GM21390 (cell line): ENCODE measurements around the gene IPMK.
"Not testable (repeated sequence)": the region's sequence is repeated elsewhere in the genome, so short reads cannot be mapped to it uniquely, and the experiment has no call there.

Experiments used
- ATAC-seq: cut with Tn5 transposase; IDR thresholded peaks from one replicate; pipeline ENCODE4 v1.9.1; 2021; ENCODE audit not compliant: unreplicated experiment

IPMK gene

DNA sequence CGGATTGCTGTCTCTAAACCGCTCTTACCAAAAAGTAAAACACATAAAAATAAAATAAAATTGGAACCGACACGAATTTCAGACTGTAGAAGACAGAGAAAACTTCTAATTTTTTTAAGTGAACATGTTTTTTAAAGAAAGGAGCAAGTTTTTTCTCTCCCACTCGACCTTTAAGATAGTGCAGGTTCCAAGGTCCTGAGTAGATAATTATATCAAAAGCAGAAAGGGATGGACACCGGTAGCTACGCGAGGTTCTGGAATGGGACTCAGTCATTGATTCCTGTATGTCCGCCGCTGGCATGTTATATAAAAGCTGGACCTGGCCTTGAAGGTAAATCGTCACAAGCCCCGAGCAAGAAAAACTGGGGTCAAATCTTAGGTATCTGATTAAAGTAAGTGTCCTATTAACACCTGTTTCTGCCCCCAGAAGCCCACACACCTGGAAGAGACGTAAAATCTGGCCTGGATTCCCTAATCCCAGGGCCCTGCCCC lies 806 bp upstream of the IPMK start:
- no peak for ATAC-seq

- ATAC-seq: peak; percentile 1
Observed at GRCh38 chr10:58266826-58267712, 625 bp downstream of the IPMK start.

- peak; percentile 21 for ATAC-seq
Observed at GRCh38 chr10:58266003-58266825, 1.5 kb downstream of the IPMK start.

DNA sequence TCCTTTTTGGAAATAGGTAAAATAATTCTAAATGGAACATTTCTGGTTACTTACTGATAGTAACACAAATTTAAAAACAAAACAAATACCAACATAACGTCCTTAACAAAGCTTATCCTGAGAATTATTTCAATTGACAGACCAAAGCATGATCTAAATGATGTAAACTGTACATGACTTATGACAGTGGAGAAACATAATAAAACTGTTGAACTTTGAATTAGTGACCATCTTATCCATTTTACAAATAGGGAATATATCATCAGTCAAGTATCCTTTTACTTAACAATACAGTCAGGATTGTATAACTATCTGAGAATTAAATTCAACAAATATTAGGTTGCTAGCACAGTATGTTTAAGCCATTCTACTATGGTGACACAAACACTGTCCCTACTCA lies 2.4 kb downstream of the IPMK start:
- no peak for ATAC-seq

DNA sequence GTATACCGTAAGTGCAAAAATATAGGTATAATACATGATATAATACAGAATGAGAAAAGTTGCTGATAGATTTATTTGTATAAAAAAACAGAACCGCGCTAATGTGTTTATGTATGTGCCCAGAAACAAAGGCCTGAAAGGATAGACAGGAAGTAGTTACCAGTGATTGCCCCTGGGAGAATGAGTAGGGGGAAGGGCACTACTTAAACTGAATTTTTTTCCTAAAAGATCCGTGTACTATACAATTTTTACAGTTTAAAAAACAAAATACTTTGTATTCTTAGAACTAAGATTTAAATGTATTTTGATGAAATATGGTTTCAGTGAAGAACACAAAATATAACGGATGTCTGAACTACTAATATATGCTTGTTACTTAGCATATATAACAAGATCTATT lies 2.9 kb downstream of the IPMK start:
- no peak for ATAC-seq

GRCh38 chr10:58262766-58263165 lies 4.9 kb downstream of the IPMK start:
- ATAC-seq: no peak

DNA sequence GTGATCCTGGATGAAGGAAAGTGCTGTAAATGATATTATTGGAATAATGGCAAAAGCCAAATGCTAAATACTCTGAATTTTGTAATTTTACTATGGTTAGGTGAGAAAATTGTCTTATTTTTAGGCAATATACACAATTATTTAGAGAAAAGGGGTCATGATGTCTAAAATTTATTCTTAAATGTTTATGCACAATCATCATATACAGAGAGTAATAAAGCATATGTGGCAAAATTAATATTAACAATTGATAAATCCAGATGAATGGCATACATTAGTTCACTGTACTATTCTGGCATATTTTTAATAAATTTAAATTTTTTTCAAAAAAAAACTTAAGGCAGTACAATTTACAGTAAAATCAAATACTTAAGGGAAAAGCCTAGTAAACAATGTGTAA lies 7.4 kb downstream of the IPMK start:
- ATAC-seq: no peak

GRCh38 chr10:58258977-58259692 lies 8.6 kb downstream of the IPMK start:
- ATAC-seq: no peak

GRCh38 chr10:58256013-58256780 lies 11.5 kb downstream of the IPMK start:
- ATAC-seq: not testable (repeated sequence)

DNA sequence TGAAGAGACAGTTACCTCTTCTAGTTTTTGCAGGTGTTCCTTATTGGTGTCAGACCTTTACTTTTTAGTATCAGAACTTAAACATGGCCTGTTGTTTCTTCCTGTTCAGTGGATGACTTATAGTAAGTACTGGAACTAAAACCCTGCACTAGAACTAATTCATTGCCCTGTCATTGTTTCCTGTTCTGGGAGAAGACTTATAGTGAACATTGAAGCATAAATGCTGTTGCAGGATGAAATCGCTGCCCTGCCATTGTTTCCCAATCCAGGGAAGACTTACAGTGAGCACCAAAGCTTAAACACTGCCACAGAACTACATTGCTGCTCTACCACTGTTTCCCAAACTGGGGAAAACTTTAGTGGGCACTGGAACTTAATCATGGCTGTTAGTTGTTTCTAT lies 13.1 kb downstream of the IPMK start:
- ATAC-seq: no peak

DNA sequence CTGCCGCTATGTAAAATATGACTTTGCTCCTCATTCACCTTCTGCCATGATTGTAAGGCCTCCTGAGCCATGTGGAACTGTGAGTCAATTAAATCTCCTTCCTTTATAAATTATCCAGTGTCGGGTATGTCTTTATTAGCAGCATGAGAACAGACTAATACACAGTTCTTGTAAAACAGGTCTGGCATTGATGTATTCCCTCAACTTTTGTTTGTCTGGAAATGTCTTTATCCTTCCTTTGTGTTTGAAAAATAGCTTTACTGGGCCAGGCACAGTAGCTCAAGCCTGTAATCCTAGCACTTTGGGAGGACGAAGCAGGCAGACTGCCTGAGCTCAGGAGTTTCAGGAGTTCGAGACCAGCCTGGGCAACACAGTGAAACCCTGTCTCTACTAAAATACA lies 14.5 kb downstream of the IPMK start:
- ATAC-seq: no peak

GRCh38 chr10:58244666-58245065 lies 23.0 kb downstream of the IPMK start:
- not testable (repeated sequence) for ATAC-seq

GRCh38 chr10:58244242-58244641 lies 23.5 kb downstream of the IPMK start:
- not testable (repeated sequence) for ATAC-seq

GRCh38 chr10:58243801-58244200 lies 23.9 kb downstream of the IPMK start:
- ATAC-seq: not testable (repeated sequence)

- ATAC-seq: no peak
Observed at GRCh38 chr10:58243269-58243668, 24.4 kb downstream of the IPMK start.

- no peak for ATAC-seq
Observed at GRCh38 chr10:58241346-58241745, 26.3 kb downstream of the IPMK start.

DNA sequence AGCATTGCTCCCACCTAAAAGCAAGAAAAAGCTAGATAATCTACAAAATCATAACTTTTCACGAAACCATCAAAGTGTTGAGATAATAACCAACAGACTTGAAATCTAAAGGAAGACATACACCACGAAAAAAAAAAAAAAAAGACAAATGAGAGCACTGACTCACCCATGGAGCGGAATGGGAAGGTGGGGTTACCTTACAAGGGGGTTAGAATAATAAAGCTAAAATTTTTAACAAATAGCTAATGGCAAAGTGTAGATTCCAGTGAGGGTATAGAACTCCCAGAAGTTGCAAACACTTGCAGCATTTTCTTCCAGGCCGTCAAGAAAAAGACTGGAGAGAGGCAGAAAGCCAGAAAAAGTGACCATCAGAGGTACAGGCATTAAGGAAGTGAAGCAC lies 27.2 kb downstream of the IPMK start:
- ATAC-seq: no peak

DNA sequence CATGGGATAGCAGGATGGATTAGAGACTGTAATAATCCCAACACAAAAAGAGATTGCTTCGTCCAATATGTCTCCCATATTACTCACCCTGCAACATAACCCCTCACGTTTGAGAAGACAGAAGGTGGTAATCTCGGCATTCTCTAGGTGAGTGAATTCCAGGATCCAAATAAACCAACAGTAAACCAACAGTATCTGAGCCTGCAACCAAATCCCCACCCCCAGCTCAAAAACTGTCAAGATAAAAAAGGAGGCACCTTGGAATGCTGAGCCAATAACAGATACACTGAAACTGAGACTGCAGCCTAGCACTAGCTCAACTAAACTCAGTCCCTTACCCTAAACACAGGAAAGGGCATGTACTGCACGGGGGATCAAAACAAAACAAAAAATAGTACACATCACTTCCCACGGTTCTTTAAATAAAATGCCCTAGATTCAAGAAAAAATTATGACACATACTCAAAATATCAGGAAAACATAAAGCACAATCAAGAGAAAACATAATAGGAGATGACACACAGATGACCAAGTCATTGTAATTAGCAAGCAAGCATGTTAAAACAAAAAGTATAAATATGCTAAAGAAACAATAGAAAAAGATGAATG lies 28.0 kb downstream of the IPMK start:
- ATAC-seq: no peak

- ATAC-seq: no peak
Observed at GRCh38 chr10:58237014-58237834, 30.5 kb downstream of the IPMK start.
